ENCODE data around the gene HPCAL1.
A peak's percentile ranks its signal among the peaks of the same experiment; 100 is the strongest.

HPCAL1 gene

DNA sequence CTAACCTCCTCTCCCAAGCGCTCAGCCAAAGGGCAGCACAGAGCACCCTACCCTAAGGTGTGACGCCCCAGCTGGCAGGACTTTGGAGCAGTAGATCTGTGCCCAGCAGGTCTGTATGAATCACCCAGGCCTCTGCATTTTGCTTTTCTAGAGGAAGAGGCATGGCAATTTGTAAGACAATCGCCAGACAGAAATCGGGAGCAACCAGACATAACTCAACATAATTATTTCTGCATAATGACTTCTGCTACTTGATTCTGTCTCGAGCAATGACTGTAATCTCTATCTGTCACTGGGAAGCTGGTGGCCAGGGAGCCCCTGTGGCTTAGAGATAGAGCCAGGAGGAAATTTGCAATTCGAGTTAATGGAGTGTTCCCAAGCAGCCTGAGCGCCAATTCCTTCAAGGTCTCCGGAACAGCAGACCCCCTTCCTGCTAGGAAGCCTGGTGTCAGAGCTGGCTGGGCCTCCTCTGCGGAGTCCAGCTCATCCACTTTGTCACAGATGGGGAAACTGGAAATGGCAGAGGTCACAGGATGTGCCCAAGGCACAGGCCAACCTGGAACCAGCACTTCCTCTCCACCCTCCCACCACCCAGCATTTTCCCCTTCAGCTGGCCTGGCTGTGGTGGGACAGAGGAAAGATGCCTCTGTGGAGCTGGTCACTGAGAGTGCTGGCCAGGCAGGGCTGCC, 90.4 kb downstream of the HPCAL1 start:
- H3K36me3 ChIP-seq (ENCODE audit: control insufficient read depth in 1 of 2, insufficient read depth in 2 of 2, low read length in 2 of 2) = no peaks in the 10 kb centered on the region
- H3K9ac ChIP-seq (ENCODE audit: low read length) = no peak overlapping the region
- H3K27ac ChIP-seq (ENCODE audit: low read depth, low read length) = no peak overlapping the region
- no peak overlapping the region for H3K14ac ChIP-seq (ENCODE audit: low read length)
- H4K8ac ChIP-seq (ENCODE audit: low read depth, low read length) = no peak overlapping the region
- H4K12ac ChIP-seq (ENCODE audit: low read depth, low read length) = no peak overlapping the region
- peaks cover 7 to 11% of the 10 kb centered on the region in 2 experiments for H3K4me1 ChIP-seq (ENCODE audit: control insufficient read depth in 1 of 2, insufficient read depth in 2 of 2, low read length in 2 of 2)
- H2AK5ac ChIP-seq (ENCODE audit: low read length) = no peak overlapping the region
- no peak overlapping the region for H4K91ac ChIP-seq (ENCODE audit: low read depth, low read length)
- H3K4me3 ChIP-seq (ENCODE audit: low read depth, low read length) = no peak overlapping the region
- no peak overlapping the region for H2BK12ac ChIP-seq (ENCODE audit: low read length)
- no peaks in the 10 kb centered on the region for H3K9me3 ChIP-seq (ENCODE audit: insufficient read depth, low read depth, low read length)
- H3K79me2 ChIP-seq (ENCODE audit: control insufficient read depth, insufficient read depth, low read length, poor library complexity) = no peaks in the 10 kb centered on the region
- WGBS (ENCODE audit: extremely low coverage, insufficient coverage, insufficient read length) = no CpG with 5 or more reads among the region's 9 CpGs
- H3K4me2 ChIP-seq (ENCODE audit: low read length) = no peak overlapping the region
- peak in 1 of 2 donors; percentile 25 for DNase-seq
- H2BK5ac ChIP-seq (ENCODE audit: low read depth, low read length, poor library complexity) = no peak overlapping the region
- no peak overlapping the region for H2AFZ ChIP-seq (ENCODE audit: insufficient read depth, low read length, poor library complexity)
- H3K79me1 ChIP-seq (ENCODE audit: low read length) = no peaks in the 10 kb centered on the region
- H3K4ac ChIP-seq (ENCODE audit: low read depth, low read length) = no peak overlapping the region
- no peak overlapping the region for H2BK120ac ChIP-seq (ENCODE audit: insufficient read depth, low read length, poor library complexity)
- peak overlapping the region; percentile 16 for H3K18ac ChIP-seq (ENCODE audit: low read length)
- H3K27me3 ChIP-seq (ENCODE audit: insufficient read depth, low read length) = no peaks in the 10 kb centered on the region
- no peak overlapping the region for H3K23ac ChIP-seq (ENCODE audit: low read length)

DNA sequence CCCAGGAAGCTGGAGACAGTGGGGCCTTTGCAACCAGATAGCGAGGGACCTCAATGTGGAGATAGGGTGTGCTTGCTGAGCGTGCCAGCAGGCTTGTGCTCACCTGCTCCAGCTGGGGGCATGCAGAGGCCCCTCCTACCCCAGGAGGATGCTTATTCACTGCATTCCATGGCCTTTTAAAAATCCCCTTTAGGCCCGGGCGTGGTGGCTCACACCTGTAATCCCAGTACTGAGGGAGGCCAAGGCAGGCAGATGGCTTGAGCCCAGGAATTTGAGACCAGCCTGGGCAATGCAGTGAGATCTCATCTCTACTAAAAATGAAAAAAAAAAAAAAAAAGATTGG, 90.9 kb downstream of the HPCAL1 start:
- no peak overlapping the region for H3K4me3 ChIP-seq (ENCODE audit: low read depth, low read length)
- H3K36me3 ChIP-seq (ENCODE audit: control insufficient read depth in 1 of 2, insufficient read depth in 2 of 2, low read length in 2 of 2) = no peaks in the 10 kb centered on the region
- H4K12ac ChIP-seq (ENCODE audit: low read depth, low read length) = no peak overlapping the region
- H3K9ac ChIP-seq (ENCODE audit: low read length) = no peak overlapping the region
- peak; percentile 66 to 85 for DNase-seq
- no peak overlapping the region for H2AK5ac ChIP-seq (ENCODE audit: low read length)
- H3K4me2 ChIP-seq (ENCODE audit: low read length) = no peak overlapping the region
- H2BK120ac ChIP-seq (ENCODE audit: insufficient read depth, low read length, poor library complexity) = no peak overlapping the region
- H2AFZ ChIP-seq (ENCODE audit: insufficient read depth, low read length, poor library complexity) = no peak overlapping the region
- no peak overlapping the region for H4K91ac ChIP-seq (ENCODE audit: low read depth, low read length)
- no peak overlapping the region for H4K8ac ChIP-seq (ENCODE audit: low read depth, low read length)
- no peak overlapping the region for H2BK5ac ChIP-seq (ENCODE audit: low read depth, low read length, poor library complexity)
- peaks cover 7 to 11% of the 10 kb centered on the region in 2 experiments for H3K4me1 ChIP-seq (ENCODE audit: control insufficient read depth in 1 of 2, insufficient read depth in 2 of 2, low read length in 2 of 2)
- no peak overlapping the region for H2BK12ac ChIP-seq (ENCODE audit: low read length)
- no peaks in the 10 kb centered on the region for H3K79me1 ChIP-seq (ENCODE audit: low read length)
- H3K27me3 ChIP-seq (ENCODE audit: insufficient read depth, low read length) = no peaks in the 10 kb centered on the region
- H3K23ac ChIP-seq (ENCODE audit: low read length) = no peak overlapping the region
- WGBS (ENCODE audit: extremely low coverage, insufficient coverage, insufficient read length) = no CpG with 5 or more reads among the region's 4 CpGs
- H3K27ac ChIP-seq (ENCODE audit: low read depth, low read length) = no peak overlapping the region
- H3K18ac ChIP-seq (ENCODE audit: low read length) = no peak overlapping the region
- H3K14ac ChIP-seq (ENCODE audit: low read length) = no peak overlapping the region
- H3K9me3 ChIP-seq (ENCODE audit: insufficient read depth, low read depth, low read length) = no peaks in the 10 kb centered on the region
- no peak overlapping the region for H3K4ac ChIP-seq (ENCODE audit: low read depth, low read length)
- H3K79me2 ChIP-seq (ENCODE audit: control insufficient read depth, insufficient read depth, low read length, poor library complexity) = no peaks in the 10 kb centered on the region

DNA sequence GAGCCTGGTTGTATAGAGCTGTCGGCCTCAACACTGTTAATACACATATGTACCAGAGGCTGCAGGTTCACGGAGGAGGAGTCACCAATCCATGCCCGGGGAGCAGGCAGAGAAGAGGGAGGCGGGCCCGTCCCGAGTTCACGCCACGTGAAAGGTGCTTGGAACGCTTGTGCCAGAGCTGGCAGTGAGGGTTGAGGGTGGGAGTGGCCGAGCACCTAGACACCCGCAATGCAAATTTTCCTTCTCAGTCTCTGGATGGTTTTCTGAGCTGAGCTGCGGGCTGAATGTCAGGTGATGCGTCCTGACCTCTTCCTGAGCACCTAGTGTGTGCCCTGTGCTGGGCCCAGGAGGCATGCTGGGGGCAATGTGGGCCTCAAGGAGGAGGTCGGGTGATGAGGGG, 93.2 kb downstream of the HPCAL1 start:
- no CpG with 5 or more reads among the region's 14 CpGs for WGBS (ENCODE audit: extremely low coverage, insufficient coverage, insufficient read length)
- H3K4ac ChIP-seq (ENCODE audit: low read depth, low read length) = no peak overlapping the region

DNA sequence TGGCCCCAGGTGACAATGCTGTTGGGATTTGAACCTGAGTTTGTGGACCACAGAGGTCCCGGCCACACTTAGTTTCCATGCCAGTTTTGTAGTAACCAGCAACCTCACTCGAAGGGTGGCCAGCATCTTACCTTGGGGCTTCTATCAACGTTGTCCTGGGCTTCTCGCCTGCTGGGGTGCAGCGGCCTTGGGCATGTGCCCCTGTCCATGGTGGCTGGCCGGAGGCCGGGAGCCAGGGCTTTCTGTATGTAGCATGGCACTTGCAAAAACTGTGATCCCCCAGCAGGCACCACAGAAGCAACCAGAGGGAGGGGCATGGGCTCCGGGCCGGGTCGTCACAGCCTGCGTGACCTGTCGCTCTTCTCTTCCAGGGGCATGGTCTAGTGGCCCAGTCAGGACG, 93.8 kb downstream of the HPCAL1 start:
- no peak overlapping the region for H2AK5ac ChIP-seq (ENCODE audit: low read length)
- no peak overlapping the region for H3K27ac ChIP-seq (ENCODE audit: low read depth, low read length)
- peaks cover 7 to 11% of the 10 kb centered on the region in 2 experiments for H3K4me1 ChIP-seq (ENCODE audit: control insufficient read depth in 1 of 2, insufficient read depth in 2 of 2, low read length in 2 of 2)
- no peaks in the 10 kb centered on the region for H3K79me2 ChIP-seq (ENCODE audit: control insufficient read depth, insufficient read depth, low read length, poor library complexity)
- no peak for DNase-seq
- WGBS (ENCODE audit: extremely low coverage, insufficient coverage, insufficient read length) = no CpG with 5 or more reads among the region's 13 CpGs
- no peaks in the 10 kb centered on the region for H3K79me1 ChIP-seq (ENCODE audit: low read length)
- H3K9ac ChIP-seq (ENCODE audit: low read length) = no peak overlapping the region
- no peak overlapping the region for H3K18ac ChIP-seq (ENCODE audit: low read length)
- H3K9me3 ChIP-seq (ENCODE audit: insufficient read depth, low read depth, low read length) = peaks cover 8% of the 10 kb centered on the region
- H2BK5ac ChIP-seq (ENCODE audit: low read depth, low read length, poor library complexity) = no peak overlapping the region
- H3K23ac ChIP-seq (ENCODE audit: low read length) = no peak overlapping the region
- no peak overlapping the region for H2AFZ ChIP-seq (ENCODE audit: insufficient read depth, low read length, poor library complexity)
- peaks cover 10% of the 10 kb centered on the region in 2 experiments for H3K36me3 ChIP-seq (ENCODE audit: control insufficient read depth in 1 of 2, insufficient read depth in 2 of 2, low read length in 2 of 2)
- no peak overlapping the region for H2BK12ac ChIP-seq (ENCODE audit: low read length)
- H3K27me3 ChIP-seq (ENCODE audit: insufficient read depth, low read length) = no peaks in the 10 kb centered on the region
- no peak overlapping the region for H3K4me3 ChIP-seq (ENCODE audit: low read depth, low read length)
- no peak overlapping the region for H4K8ac ChIP-seq (ENCODE audit: low read depth, low read length)
- no peak overlapping the region for H3K4ac ChIP-seq (ENCODE audit: low read depth, low read length)
- H3K4me2 ChIP-seq (ENCODE audit: low read length) = no peak overlapping the region
- H4K91ac ChIP-seq (ENCODE audit: low read depth, low read length) = no peak overlapping the region
- H2BK120ac ChIP-seq (ENCODE audit: insufficient read depth, low read length, poor library complexity) = no peak overlapping the region
- no peak overlapping the region for H4K12ac ChIP-seq (ENCODE audit: low read depth, low read length)
- no peak overlapping the region for H3K14ac ChIP-seq (ENCODE audit: low read length)

More for the DNA sequence above, 93.2 kb downstream of the HPCAL1 start:
- Histone ChIP-seq H3K79me1 (ENCODE audit: low read length) (no peaks in the 10 kb centered on the region), H3K79me2 (ENCODE audit: control insufficient read depth, insufficient read depth, low read length, poor library complexity) (no peaks in the 10 kb centered on the region), H4K12ac (ENCODE audit: low read depth, low read length) (no peak overlapping the region), H3K27me3 (ENCODE audit: insufficient read depth, low read length) (no peaks in the 10 kb centered on the region), H3K9me3 (ENCODE audit: insufficient read depth, low read depth, low read length) (peaks cover 8% of the 10 kb centered on the region), H3K27ac (ENCODE audit: low read depth, low read length) (no peak overlapping the region), H4K8ac (ENCODE audit: low read depth, low read length) (no peak overlapping the region), H3K4me1 (ENCODE audit: control insufficient read depth in 1 of 2, insufficient read depth in 2 of 2, low read length in 2 of 2) (peaks cover 7 to 11% of the 10 kb centered on the region in 2 experiments), H3K14ac (ENCODE audit: low read length) (no peak overlapping the region), H4K91ac (ENCODE audit: low read depth, low read length) (no peak overlapping the region), H2BK5ac (ENCODE audit: low read depth, low read length, poor library complexity) (no peak overlapping the region), H3K18ac (ENCODE audit: low read length) (no peak overlapping the region), H3K23ac (ENCODE audit: low read length) (no peak overlapping the region), H2BK12ac (ENCODE audit: low read length) (no peak overlapping the region), H3K4me2 (ENCODE audit: low read length) (no peak overlapping the region), H2AFZ (ENCODE audit: insufficient read depth, low read length, poor library complexity) (peak overlapping the region; percentile 13), H3K4me3 (ENCODE audit: low read depth, low read length) (no peak overlapping the region), H2AK5ac (ENCODE audit: low read length) (no peak overlapping the region), H3K36me3 (ENCODE audit: control insufficient read depth in 1 of 2, insufficient read depth in 2 of 2, low read length in 2 of 2) (peaks cover 8 to 10% of the 10 kb centered on the region in 2 experiments), H2BK120ac (ENCODE audit: insufficient read depth, low read length, poor library complexity) (no peak overlapping the region), H3K9ac (ENCODE audit: low read length) (no peak overlapping the region)
- DNase-seq = peak in 1 of 2 donors; percentile 67
